ENCODE results near the gene EID1. TPM values are rescaled to one million over a fixed set of nuclear protein-coding genes. Genes with fewer than 3 reads are reported as not detected.
A peak's percentile ranks its signal among the peaks of the same experiment; 100 is the strongest.

EID1 gene
- total RNA-seq, 1 experiment from 2014 or later = 98.7 TPM

GRCh38 chr15:48888836-48889235 lies 10.9 kb downstream of the EID1 start:
- ChIA-PET POLR2A (ENCODE audit: unreplicated experiment) (no interaction called here), CTCF (no interaction called here)
- intact Hi-C loops (cut with micrococcal nuclease) = no loop called here
- peaks cover 6% of the 10 kb centered on the region; the same call in 1 of the 2 replicates for H3K4me1 ChIP-seq (ENCODE audit: insufficient read depth, low read length)
- no peak overlapping the region for H3K4me3 ChIP-seq (ENCODE audit: low read length)
- no peak for DNase-seq
- H3K36me3 ChIP-seq (ENCODE audit: low read depth, low read length) = no peaks in the 10 kb centered on the region
- H3K79me2 ChIP-seq (ENCODE audit: low read length) = no peaks in the 10 kb centered on the region
- H3K9me2 ChIP-seq (replicated peaks; ENCODE audit: low read length) = no peaks in the 10 kb centered on the region
- no peaks in the 10 kb centered on the region for H3K27me3 ChIP-seq (ENCODE audit: low read length)
- ATAC-seq = no peak
- peak overlapping the region; percentile 38 for H3K27ac ChIP-seq (ENCODE audit: low read length)
- no peaks in the 10 kb centered on the region for H3F3A ChIP-seq (ENCODE audit: low read length, unreplicated experiment)
- no TSS peak for BruUV-seq (replicated peaks)
- no peak overlapping the region for H3K9ac ChIP-seq (ENCODE audit: low read length)
- H2AFZ ChIP-seq (ENCODE audit: low read length) = no peak overlapping the region
- H4K20me1 ChIP-seq (ENCODE audit: low read length) = no peaks in the 10 kb centered on the region
- no peaks in the 10 kb centered on the region for H3K9me3 ChIP-seq (ENCODE audit: low read length)
- TF ChIP-seq EZH2phosphoT487 (IDR thresholded peaks at IDR 0.05; ENCODE audit: borderline replicate concordance, low read length) = no peak
- TF ChIP-seq CTCF (conservative IDR thresholded peaks at IDR 0.05; ENCODE audit: low read depth, low read length) = no peak
- TF ChIP-seq EZH2 (IDR thresholded peaks at IDR 0.05; ENCODE audit: low read length, unreplicated experiment) = no peak
- H3K4me2 ChIP-seq (ENCODE audit: low read length) = no peak overlapping the region

GRCh38 chr15:48889925-48890324 lies 12.0 kb downstream of the EID1 start:
- H3K4me1 ChIP-seq (ENCODE audit: insufficient read depth, low read length) = peaks cover 6% of the 10 kb centered on the region; the same call in 1 of the 2 replicates
- no peaks in the 10 kb centered on the region for H3F3A ChIP-seq (ENCODE audit: low read length, unreplicated experiment)
- no peaks in the 10 kb centered on the region for H3K9me2 ChIP-seq (replicated peaks; ENCODE audit: low read length)
- no peaks in the 10 kb centered on the region for H3K9me3 ChIP-seq (ENCODE audit: low read length)
- no peak overlapping the region for H2AFZ ChIP-seq (ENCODE audit: low read length)
- no peak overlapping the region for H3K4me2 ChIP-seq (ENCODE audit: low read length)
- DNase-seq = no peak
- no peak overlapping the region for H3K4me3 ChIP-seq (ENCODE audit: low read length)
- no peak for ATAC-seq
- ChIA-PET POLR2A (ENCODE audit: unreplicated experiment) (no interaction called here), CTCF (no interaction called here)
- H3K9ac ChIP-seq (ENCODE audit: low read length) = no peak overlapping the region
- H4K20me1 ChIP-seq (ENCODE audit: low read length) = no peaks in the 10 kb centered on the region
- no peak overlapping the region for H3K27ac ChIP-seq (ENCODE audit: low read length)
- H3K79me2 ChIP-seq (ENCODE audit: low read length) = no peaks in the 10 kb centered on the region
- H3K36me3 ChIP-seq (ENCODE audit: low read depth, low read length) = no peaks in the 10 kb centered on the region
- no peak for TF ChIP-seq EZH2phosphoT487 (IDR thresholded peaks at IDR 0.05; ENCODE audit: borderline replicate concordance, low read length)
- TF ChIP-seq CTCF (conservative IDR thresholded peaks at IDR 0.05; ENCODE audit: low read depth, low read length) = no peak
- no peak for TF ChIP-seq EZH2 (IDR thresholded peaks at IDR 0.05; ENCODE audit: low read length, unreplicated experiment)
- intact Hi-C loops (cut with micrococcal nuclease) = no loop called here
- no TSS peak for BruUV-seq (replicated peaks)
- no peaks in the 10 kb centered on the region for H3K27me3 ChIP-seq (ENCODE audit: low read length)

- Histone ChIP-seq H2AFZ (ENCODE audit: low read length) (no peak overlapping the region), H3K4me3 (ENCODE audit: low read length) (no peak overlapping the region), H3K4me2 (ENCODE audit: low read length) (no peak overlapping the region), H3K4me1 (ENCODE audit: insufficient read depth, low read length) (peaks cover 6% of the 10 kb centered on the region; the same call in 1 of the 2 replicates), H3F3A (ENCODE audit: low read length, unreplicated experiment) (no peaks in the 10 kb centered on the region), H3K9ac (ENCODE audit: low read length) (no peak overlapping the region), H3K36me3 (ENCODE audit: low read depth, low read length) (no peaks in the 10 kb centered on the region), H3K27me3 (ENCODE audit: low read length) (no peaks in the 10 kb centered on the region), H3K9me3 (ENCODE audit: low read length) (no peaks in the 10 kb centered on the region), H3K79me2 (ENCODE audit: low read length) (no peaks in the 10 kb centered on the region), H3K9me2 (replicated peaks; ENCODE audit: low read length) (no peaks in the 10 kb centered on the region), H4K20me1 (ENCODE audit: low read length) (no peaks in the 10 kb centered on the region), H3K27ac (ENCODE audit: low read length) (no peak overlapping the region)
- ChIA-PET POLR2A (ENCODE audit: unreplicated experiment) (no interaction called here), CTCF (no interaction called here)
- intact Hi-C loops (cut with micrococcal nuclease) = no loop called here
- TF ChIP-seq EZH2phosphoT487 (IDR thresholded peaks at IDR 0.05; ENCODE audit: borderline replicate concordance, low read length) = no peak
- TF ChIP-seq CTCF (conservative IDR thresholded peaks at IDR 0.05; ENCODE audit: low read depth, low read length) = no peak
- no peak for TF ChIP-seq EZH2 (IDR thresholded peaks at IDR 0.05; ENCODE audit: low read length, unreplicated experiment)
- no peak for DNase-seq
- ATAC-seq = no peak
- no TSS peak for BruUV-seq (replicated peaks)
Observed at GRCh38 chr15:48890375-48890972, 12.5 kb downstream of the EID1 start.

Measured in PC-3 (cell line).